Measurements from ENCODE around the gene TNNI2.
"Not testable (repeated sequence)": the region's sequence is repeated elsewhere in the genome, so short reads cannot be mapped to it uniquely, and the experiment has no call there.

Gene TNNI2

DNA sequence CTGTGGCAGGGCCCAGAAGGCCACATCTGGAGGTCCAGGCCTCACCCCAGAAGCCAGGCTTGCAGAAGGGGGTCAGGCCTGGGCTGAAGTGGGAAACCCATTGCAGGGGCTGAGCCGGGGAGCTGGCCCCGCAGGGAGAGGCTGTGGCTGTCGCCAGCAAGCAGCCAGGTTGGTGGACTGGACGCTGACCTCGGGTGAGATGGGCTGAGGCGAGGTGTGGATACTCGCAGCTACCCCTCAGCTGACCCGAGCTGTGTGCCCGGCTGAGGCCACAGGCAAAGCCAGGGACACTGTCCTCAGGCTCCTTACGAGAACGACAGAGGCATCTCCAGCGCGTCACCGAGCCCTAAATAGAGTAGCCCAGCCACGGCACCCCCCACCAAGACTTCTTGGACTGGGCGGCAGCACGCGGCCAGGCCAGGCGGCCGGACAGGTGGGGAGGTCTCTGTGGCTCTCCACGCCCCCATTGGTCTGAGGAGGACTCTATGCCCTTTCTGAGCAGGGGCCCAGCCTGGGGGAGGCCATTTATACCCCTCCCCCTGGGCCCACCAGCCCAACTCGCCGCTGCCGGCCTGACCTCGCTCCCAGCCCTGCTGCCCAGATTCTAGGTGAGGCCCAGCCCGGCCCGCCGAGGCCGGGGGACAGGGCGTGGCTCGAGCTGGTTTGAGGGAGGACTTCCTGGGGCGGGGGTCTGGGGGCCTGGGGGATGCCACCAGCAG, at the start of gene TNNI2:
Gene TNNI2, plus strand, starts transcription at position 556 of the 719 bp plus-strand sequence. CDS start 716 bp downstream, outside the sequence.
- no peak for DNase-seq (ENCODE audit: low spot score)

DNA sequence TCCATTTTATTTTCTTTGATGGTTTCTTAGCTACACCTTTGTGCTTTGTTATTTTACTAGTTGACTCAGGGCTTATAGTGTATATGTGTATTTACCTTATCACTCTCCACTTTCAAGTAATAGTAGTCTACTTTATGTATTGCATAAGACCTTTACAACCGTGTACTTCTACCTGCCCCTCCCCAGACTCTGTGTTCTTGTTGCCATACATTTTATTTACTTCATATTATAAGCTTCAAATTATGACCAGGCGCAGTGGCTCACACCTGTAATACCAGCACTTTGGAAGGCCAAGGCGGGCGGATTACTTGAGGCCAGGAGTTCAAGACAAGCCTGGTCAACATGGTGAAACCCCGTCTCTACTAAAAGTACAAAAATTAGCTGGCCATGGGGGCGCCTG, 46.9 kb upstream of the TNNI2 start:
- DNase-seq (ENCODE audit: low spot score), result no peak

DNA sequence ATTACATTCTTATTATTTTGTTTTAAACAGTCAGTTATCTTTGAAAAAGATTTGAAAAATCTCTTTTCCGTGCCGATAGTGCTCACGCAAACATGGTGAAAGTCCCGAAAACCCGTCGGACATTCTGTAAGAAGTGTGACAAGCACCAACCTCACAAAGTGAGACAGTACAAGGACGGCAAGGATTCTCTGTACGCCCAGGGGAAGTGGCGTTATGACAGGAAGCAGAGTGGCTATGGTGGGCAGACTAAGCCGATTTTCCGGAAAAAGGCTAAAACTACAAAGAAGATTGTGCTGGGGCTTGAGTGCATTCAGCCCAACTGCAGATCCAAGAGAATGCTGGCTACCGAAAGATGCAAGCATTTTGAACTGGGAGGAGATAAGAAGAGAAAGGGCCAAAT, 46.3 kb upstream of the TNNI2 start:
- DNase-seq (ENCODE audit: low spot score), result no peak

DNA sequence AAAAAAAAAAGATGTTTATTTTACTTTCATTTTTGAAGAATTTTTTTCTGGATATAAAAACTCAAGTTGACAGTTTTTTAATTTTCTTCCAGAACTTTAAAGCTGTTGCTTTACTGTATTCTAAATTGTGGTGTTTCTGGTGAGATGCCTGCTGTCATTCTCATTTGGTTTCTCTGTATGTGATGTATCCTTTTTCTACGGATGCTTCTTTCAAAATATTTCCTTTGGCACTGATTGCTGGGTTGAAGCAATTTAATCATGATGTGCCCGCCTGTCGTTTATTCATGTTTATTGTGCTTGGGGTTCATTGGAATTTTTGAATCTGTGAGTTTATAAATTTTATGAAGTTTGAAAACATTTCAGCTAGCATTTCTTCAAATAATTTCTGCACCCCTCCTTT, 45.7 kb upstream of the TNNI2 start:
- no peak for DNase-seq (ENCODE audit: low spot score)

DNA sequence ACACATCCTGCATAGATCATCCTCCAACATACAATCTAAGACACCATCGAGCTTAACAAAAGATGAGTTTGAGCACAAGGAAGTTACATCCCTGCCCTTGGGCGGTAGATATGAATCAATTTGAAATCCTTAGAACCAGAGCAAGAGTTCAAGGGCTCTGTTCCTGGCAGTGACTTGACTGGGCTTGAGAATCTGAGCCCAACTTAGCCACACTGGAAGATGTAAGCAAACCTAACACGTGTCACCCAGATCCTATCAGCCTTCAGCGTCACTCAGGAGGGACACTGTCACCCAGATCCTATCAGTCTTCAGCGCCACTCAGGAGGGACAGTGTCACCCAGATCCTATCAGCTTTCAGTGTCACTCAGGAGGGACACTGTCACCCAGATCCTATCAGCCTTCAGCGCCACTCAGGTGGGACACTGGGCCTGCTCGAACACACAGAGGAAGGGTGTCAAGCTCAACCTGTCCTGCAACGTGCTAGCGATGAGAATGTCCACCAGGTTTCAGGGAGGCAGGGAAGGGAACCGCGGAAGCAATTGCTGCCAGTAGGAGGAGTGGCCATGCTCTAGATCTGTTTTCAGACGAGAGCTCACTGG, 42.3 kb upstream of the TNNI2 start:
- no peak for DNase-seq (ENCODE audit: low spot score)

DNA sequence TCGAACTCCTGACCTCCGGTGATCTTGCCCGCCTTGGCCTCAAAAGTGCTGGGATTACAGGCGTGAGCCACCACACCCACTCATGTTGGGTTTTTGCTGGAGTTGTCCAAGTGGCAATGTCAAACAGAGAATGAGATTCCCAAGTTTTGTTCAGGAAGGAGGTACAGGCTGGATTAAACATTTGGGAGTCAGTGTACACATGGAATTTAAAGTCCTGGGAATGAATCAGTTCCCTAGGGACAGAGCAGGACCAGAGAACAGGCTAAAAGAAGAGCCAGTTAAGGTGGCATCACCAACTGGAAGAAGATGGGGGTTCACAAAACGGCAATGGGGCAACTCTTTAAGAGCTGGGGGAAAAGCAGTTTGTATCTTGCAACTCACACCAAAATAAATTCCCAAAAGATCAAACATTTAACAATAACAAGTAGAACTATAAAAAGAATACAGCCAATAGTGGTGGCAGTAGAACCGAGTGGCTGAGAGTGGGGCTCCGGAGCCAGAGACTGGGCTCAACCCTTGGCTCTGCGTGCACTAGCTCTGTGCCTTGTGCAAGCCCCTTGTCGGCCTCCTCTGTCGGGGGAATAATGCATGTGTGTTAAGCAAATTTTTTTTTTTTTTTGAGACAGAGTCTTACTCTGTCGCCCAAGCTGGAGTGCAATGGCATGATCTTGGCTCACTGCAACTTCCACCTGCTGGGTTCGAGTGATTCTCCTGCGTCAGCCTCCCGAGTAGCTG, 41.2 kb upstream of the TNNI2 start:
- no peak for DNase-seq (ENCODE audit: low spot score)

DNA sequence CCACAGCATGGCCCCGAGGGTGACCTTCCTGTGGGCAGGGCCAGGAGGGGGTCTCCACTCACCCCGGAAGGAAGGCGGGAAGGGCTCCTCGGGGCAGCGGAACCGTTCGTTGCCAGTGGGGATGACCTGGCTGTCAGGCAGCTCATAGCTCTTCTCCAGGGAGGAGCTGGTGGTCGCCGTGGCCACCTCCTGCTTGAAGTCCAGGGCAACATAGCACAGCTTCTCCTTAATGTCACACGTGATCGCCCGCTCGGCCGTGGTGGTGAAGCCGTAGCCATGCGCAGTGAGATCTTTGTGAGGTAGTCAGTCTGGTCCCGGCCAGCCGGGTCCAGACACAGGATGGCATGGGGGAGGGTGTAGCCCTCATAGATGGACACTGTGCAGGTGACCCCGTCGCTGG, 35.5 kb upstream of the TNNI2 start:
- no peak for DNase-seq (ENCODE audit: low spot score)

DNA sequence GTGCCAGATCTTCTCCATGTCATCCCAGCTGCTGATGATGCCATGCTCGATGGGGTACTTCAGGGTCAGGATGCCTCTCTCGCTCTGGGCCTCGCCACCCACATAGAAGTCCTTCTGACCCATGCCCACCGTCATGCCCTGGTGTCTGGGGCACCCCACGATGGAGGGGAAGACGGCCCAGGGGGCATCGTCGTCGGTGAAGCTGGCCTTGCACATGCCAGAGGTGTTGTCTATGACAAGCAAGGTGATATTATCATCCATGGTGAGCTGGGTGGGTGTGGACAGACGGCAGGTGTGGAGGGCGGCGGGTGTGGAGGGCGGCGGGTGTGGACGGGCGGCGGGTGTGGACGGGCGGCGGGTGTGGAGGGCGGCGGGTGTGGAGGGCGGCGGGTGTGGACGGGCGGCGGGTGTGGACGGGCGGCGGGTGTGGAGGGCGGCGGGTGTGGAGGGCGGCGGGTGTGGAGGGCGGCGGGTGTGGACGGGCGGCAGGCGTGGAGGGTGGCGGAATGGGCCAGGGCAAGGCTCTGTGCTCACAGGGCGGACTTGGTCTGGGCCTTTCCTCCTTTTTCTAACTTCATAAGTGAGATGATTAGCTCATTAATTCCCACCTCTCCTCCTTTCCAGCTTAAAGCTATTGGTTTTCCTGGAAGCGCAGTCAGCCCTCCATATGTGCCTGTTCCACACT, 34.8 kb upstream of the TNNI2 start:
- not testable (repeated sequence) for DNase-seq (ENCODE audit: low spot score)

DNA sequence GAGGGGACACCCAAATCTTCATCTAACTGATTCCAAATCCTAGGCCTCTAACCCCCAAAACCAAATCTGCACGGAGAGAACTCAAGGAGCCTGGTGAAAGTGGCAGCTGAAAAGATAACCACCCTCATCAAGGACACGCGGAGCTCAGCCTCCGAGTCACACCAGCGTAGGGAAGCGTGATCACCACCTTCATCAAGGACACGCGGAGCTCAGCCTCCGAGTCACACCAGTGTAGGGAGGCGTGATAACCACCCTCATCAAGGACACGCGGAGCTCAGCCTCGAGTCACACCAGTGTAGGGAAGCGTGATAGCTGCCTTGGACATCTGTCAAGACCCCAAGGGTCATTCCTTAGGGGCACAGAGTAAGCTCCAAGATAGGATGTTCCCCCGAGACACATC, 33.3 kb upstream of the TNNI2 start:
- no peak for DNase-seq (ENCODE audit: low spot score)

DNA sequence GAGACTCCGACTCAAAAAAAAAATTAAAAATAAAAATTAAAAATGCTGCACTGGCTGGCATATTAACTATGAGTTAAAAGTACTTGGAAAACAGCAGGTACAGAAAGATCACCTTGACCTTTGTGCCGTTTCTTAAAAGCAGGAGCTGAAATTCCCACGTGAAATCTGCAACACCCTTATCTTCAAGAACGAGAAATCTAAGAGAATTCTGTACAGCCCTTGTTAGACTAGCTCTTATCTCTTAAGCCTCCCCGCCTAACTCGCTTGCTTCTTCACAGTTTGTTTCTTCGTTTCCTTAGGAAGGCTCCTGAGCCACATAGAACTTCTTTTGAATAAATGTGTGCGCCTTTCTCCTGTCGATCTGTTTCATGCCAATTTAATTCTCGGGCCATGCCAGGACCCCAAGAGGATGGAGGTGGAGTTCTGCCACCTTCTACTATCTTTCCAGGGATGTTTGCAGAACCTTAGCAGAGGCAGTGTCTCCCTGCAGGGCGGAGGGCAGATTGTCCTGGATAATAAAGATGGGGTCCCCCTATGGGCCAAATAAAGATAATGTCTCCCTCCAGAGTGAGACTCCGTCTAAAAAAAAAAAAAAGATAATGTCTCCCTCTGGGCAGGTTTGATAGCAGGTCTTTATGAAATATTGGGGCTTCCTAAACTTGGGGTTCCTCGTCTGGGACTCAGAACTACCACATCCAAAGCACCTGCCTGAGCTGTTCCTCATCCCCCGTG, 31.4 kb upstream of the TNNI2 start:
- DNase-seq (ENCODE audit: low spot score), result no peak

DNA sequence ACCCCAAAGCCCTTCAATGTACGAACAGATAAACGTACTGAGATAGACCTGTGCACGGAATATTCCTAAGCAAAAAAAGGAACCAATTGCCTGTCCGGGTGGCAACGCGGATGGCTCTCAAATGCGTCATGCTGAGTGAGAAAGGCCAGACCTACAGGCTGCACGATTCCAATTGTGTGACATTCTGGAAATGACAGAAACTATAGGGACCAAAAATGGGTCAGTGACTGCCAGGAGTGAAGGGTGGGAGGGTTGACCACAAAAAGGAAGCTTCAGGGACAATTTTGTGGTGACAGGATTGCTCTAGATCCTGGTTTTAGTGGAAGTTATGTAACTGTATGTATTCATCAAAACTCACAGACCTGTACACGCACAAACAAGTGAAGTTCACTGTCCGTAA, 28.0 kb upstream of the TNNI2 start:
- no peak for DNase-seq (ENCODE audit: low spot score)

DNA sequence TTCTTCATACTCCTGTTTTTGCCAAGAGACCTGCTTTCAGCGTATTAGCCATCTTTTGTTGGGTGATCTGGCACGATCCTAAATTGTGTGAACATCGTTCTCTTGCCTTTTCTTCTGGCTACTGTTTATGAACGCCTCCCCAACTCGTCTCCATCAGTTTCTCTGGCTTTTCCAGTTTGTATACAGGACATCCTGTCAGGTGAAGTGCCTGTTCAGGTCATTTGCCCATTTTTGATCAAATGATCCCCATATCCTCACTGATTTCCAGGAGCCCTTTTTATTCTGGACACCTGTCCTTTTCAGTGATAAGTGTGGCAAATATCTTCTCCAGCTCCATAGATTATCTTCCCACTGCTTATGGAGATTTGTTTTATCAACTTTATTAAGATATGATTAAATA, 26.5 kb upstream of the TNNI2 start:
- no peak for DNase-seq (ENCODE audit: low spot score)

DNA sequence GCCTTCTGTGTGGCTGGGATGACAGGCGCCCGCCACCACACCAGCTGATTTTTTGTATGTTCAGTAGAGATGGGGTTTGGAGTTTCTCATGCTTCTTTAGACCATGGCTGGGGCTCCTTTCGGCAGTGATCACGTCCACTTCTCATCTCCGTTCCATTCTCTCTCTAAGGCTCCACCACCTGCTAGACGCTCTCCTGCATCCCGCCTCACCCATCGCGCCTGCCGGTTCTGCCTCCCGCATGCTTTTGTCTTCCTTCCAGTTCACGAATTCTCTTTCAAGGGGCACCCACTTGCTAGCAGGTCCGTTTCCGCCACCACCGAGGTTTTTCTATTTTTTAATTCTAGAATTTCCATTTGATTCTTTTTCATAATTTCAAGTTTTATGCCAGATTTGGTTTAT, 26.0 kb upstream of the TNNI2 start:
- no peak for DNase-seq (ENCODE audit: low spot score)

DNA sequence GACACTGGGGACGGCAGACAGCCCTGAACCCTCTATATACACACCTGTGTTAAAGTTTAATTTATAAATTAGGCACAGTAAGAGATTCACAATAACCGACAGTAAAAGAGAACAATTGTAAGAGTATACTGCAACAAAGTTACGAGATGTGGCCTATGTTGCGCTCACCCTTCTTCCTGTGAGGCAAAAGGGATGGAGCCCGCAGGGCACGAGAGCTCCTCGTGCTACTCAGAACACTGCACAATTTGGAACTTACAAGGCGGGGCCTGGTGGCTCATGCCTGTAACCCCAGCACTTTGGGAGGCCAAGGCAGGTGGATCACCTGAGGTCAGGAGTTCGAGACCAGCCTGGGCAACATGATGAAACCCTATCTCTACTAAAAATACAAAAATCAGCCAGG, 25.4 kb upstream of the TNNI2 start:
- not testable (repeated sequence) for DNase-seq (ENCODE audit: low spot score)

DNA sequence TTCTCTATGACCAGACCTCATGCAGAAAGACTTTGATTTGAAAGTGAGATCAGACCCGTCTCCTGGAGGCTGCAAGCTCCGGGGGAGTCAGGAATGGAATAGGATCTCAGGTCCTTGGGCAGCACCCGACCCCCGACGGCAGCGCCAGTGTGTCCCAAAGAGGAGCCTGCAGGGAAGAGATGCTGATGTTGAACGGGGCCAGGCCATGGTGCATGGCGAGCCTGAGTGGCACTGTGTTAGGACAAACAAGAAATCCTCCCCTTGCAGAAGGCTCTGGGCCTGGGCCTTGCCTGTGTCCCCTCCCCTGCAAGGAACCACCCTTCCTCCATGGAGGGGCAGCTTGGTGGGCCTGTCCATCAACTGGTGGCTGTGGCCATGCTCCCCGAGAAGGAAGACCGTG, 24.1 kb upstream of the TNNI2 start:
- no peak for DNase-seq (ENCODE audit: low spot score)

DNA sequence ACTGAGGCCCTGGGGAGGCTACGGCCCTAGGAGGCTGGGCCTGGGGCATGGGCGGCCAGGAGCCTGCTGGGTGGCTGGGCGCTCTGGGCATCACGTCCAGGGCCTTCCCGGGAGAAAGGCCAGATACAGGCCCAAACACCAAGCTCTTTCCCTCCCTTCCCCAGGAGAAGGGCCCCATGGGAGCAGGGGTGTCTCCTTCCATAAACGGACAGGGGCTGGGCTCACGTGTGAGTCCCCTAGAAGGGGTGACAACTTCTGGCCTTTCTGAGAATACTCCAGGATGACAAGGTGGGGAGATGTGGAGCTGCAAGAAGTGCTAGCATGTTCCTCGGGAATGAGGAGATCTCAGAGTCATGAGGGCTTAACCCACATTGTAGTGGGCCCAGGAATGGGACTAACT, 23.5 kb upstream of the TNNI2 start:
- no peak for DNase-seq (ENCODE audit: low spot score)

DNA sequence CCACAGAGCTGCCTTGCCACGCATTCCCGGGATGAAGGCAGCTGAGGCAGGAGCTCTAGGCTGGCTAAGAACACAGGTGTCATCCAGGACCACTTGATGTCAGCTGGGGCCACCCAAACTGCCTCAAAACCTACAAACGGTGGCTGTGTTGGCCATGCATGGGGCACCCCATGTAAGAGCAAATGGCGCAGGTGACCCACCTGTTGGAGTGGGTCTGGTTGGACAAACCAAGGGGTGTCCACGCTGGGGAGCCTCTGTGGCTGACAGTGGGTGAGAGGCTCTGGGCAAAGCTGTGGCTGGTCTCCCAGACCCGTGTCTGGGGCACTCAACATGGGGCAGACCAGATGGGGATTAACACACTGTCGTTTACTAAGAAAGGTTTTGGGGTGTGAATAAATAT, 23.0 kb upstream of the TNNI2 start:
- no peak for DNase-seq (ENCODE audit: low spot score)

DNA sequence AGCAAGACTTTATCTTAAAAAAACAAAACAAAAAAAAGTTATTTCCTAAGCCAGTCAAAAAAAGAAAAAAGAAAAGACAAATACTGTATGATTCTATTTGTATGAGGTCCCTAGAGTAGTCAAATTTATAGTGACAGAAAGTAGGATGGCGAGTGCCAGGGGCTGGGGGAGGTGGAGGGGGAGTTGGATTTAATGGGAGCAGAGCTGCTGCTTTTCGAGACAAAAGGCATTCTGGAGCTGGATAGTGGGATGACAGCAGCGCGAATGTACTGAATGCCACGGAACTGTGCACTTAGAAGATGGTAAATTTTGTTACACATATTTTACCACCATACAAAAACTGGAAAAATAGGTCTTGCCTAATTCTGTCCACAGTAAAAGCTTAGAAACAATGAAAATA, 21.8 kb upstream of the TNNI2 start:
- no peak for DNase-seq (ENCODE audit: low spot score)

DNA sequence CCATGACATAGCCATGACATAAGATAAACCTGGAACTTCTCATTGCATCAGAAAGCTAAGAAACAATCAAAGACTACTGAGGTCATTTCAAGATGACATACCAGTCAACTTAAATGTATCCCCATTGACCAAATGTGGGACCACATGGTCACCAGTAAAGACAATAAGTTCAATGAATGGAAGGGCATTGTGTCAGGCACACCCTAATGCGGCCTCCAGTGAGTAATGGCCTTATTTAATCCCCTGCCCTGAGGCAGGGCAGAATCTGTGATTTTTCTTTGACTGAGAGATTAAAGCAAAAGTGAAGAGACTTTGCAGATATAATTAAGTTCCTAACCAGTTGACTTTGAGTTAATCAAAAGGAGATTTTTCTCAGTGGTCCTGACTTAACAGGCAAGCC, 21.3 kb upstream of the TNNI2 start:
- DNase-seq (ENCODE audit: low spot score), result no peak

DNA sequence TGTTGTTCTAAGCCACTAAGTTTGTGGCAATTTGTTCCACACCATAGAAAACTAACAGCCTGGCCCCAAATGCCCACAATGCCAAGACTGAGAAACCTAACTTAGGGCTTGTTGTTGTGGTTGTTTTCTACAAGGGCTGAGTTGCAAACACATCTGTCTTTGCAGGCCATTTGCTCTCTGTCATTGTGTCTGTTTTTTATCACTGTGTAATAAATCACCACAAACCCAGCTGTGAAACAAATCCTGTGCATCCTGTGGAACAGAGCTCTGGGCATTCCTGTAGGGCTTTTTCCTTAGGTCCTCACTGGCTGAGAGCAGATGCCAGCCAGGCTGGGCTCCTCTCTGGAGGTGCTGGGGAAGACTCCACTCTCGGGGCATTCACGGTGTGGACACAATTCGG, 19.7 kb upstream of the TNNI2 start:
- no peak for DNase-seq (ENCODE audit: low spot score)

DNA sequence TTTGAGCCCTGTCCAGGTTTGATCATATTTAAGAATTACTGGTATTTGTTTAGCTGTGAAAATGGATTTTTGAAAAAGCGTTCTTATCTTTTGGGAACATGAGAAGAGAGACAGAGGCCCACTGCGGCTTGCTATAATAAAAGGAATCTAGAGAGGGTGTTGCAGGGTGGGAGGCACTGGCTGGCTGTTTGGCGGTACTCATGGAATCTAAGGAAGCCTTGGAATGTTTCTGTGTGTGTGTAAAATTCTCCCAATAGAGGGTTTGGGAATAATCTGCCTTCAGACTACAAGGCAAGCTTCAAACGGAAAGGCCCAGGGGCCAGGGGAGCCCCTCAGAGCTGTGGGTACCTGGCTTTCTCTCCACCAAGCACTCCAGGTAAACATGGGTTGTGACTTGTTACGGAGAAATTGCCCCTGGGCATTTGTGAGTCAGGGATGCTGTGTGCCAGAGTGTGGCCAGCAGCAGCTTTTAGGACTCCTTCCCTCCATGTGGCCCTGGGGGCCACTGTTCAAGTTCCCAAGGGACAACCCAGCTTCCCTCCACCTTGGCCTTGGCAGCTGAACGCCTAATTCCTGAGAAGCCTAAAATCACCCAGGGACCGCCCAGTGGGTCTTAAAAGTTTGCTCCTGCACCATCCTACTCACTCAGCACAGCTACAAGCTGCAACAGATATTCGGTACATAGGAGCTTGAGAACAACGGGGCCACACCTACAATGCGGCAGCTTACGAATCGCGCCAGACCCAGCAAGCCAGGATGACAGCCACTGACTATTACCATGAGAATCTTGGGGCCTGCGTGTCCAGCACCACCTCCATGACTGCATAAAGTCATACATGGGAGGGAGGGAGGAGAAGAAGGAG, 18.1 kb upstream of the TNNI2 start:
- DNase-seq (ENCODE audit: low spot score), result peak; percentile 71

All from GM03348 (cell line).